IPS-18a (cell line): ENCODE data around the gene FAM241B.

Source experiments
- H3K27ac ChIP-seq: one replicate; pipeline ENCODE4 v1.5.1; 2013; ENCODE audit warnings: low read length
- H3K27me3 ChIP-seq: one replicate; pipeline ENCODE4 v1.6.1; 2013; ENCODE audit warnings: mild to moderate bottlenecking, low read length; ENCODE audit not compliant: control insufficient read depth, insufficient read depth
- H3K36me3 ChIP-seq: one replicate; pipeline ENCODE4 v1.6.1; 2013; ENCODE audit warnings: low read depth, low read length; ENCODE audit not compliant: control insufficient read depth
- H3K4me1 ChIP-seq: one replicate; pipeline ENCODE4 v1.6.1; 2013; ENCODE audit warnings: low read depth, low read length; ENCODE audit not compliant: control insufficient read depth
- H3K4me3 ChIP-seq: one replicate; pipeline ENCODE4 v1.5.1; 2013; ENCODE audit warnings: low read length
- H3K9ac ChIP-seq: one replicate; pipeline ENCODE4 v1.6.1; 2013; ENCODE audit warnings: mild to moderate bottlenecking, low read length, moderate library complexity
- H3K9me3 ChIP-seq: one replicate; pipeline ENCODE4 v1.6.1; 2013; ENCODE audit warnings: low read depth, low read length; ENCODE audit not compliant: control insufficient read depth

The FAM241B gene

DNA sequence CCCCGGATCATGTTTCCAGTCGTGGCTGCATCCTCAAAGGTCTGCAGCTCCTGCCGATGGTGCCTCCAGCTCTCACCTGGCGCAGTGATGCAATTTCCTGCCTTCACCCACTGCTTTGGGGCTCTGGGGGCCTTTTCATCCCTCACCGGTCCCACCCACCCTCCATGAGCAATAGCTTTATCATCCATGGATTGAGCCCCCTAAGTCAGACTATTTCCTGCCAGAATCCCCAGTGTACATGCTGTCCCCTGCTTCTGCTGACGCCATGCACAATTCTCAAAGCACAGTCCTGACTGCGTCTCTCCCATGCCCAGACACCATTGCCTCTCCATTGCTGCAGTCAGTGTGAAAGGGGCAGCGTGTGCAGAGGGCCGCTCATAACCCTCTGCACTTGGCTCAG is 49.7 kb downstream of the FAM241B start:
- Histone ChIP-seq H3K9ac (no peak overlapping the region), H3K27ac (no peak overlapping the region), H3K36me3 (no peaks in the 10 kb centered on the region), H3K27me3 (no peaks in the 10 kb centered on the region), H3K4me1 (no peaks in the 10 kb centered on the region), H3K4me3 (no peak overlapping the region), H3K9me3 (no peaks in the 10 kb centered on the region)

GRCh38 chr10:69680610-69681009 is 50.6 kb downstream of the FAM241B start:
- H3K4me1 ChIP-seq = no peaks in the 10 kb centered on the region
- H3K27me3 ChIP-seq = no peaks in the 10 kb centered on the region
- H3K4me3 ChIP-seq = no peak overlapping the region

DNA sequence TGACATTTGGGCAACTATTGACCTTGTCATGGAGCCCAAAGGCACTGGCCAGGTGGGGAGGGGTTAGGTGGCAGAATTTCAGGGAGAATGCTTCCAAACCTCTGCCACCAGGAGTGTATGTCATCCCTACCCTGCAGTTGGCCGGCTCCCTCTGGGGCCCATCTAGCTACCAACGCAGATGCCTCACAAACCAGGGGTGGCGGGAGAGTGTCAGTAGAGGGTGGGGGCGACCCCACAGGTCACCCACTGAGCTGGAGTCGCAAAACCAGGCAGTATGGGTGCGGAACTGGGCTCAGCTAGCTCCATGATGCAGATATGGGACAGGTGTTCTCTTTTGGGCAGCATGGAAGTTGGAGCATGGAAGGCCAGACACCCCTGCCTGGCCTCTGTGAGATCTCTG is 51.4 kb downstream of the FAM241B start:
- no peaks in the 10 kb centered on the region for H3K36me3 ChIP-seq
- no peaks in the 10 kb centered on the region for H3K9me3 ChIP-seq
- H3K4me3 ChIP-seq = no peak overlapping the region
- H3K4me1 ChIP-seq = no peaks in the 10 kb centered on the region
- no peak overlapping the region for H3K27ac ChIP-seq
- no peaks in the 10 kb centered on the region for H3K27me3 ChIP-seq
- H3K9ac ChIP-seq = no peak overlapping the region

More at GRCh38 chr10:69680610-69681009, 50.6 kb downstream of the FAM241B start:
- H3K27ac ChIP-seq = no peak overlapping the region
- H3K9me3 ChIP-seq = no peaks in the 10 kb centered on the region
- no peaks in the 10 kb centered on the region for H3K36me3 ChIP-seq
- no peak overlapping the region for H3K9ac ChIP-seq

- Histone ChIP-seq H3K36me3 (no peaks in the 10 kb centered on the region), H3K9ac (no peak overlapping the region), H3K27ac (no peak overlapping the region), H3K27me3 (no peaks in the 10 kb centered on the region), H3K9me3 (no peaks in the 10 kb centered on the region), H3K4me1 (no peaks in the 10 kb centered on the region), H3K4me3 (no peak overlapping the region)
Observed at GRCh38 chr10:69682955-69683474, 53.0 kb downstream of the FAM241B start.
